ENCODE data around the gene MARCKS.

MARCKS gene

DNA sequence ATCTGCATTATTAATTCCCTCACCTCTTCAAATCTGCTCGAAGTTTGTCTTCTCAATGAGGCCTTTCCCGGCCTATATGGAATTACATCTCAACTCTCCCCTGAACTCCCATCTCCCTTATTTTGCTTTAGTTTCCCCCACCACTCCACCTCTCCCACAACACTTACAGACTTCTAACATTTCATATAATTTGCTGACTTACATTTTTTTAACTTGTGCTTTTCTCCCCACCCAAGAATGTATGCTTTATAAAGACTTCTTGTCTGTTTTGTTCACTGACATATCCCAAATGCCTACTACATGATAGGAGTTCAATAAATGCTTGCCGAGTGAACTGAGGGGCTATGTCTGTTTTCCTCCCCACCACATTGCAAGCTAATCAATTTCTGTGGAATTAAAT lies 3.9 kb upstream of the MARCKS start:
- no peak for DNase-seq (ENCODE audit: low read depth in 2 of 3, low spot score in 1 of 3)

GRCh38 chr6:113854531-113855499 lies 2.3 kb upstream of the MARCKS start:
- no peak for DNase-seq (ENCODE audit: low read depth in 2 of 3, low spot score in 1 of 3)

GRCh38 chr6:113855500-113856374 lies 1.4 kb upstream of the MARCKS start:
- DNase-seq (ENCODE audit: low read depth in 2 of 3, low spot score in 1 of 3) = no peak

GRCh38 chr6:113856375-113856624 lies 845 bp upstream of the MARCKS start:
- DNase-seq (ENCODE audit: low read depth in 2 of 3, low spot score in 1 of 3) = no peak

DNA sequence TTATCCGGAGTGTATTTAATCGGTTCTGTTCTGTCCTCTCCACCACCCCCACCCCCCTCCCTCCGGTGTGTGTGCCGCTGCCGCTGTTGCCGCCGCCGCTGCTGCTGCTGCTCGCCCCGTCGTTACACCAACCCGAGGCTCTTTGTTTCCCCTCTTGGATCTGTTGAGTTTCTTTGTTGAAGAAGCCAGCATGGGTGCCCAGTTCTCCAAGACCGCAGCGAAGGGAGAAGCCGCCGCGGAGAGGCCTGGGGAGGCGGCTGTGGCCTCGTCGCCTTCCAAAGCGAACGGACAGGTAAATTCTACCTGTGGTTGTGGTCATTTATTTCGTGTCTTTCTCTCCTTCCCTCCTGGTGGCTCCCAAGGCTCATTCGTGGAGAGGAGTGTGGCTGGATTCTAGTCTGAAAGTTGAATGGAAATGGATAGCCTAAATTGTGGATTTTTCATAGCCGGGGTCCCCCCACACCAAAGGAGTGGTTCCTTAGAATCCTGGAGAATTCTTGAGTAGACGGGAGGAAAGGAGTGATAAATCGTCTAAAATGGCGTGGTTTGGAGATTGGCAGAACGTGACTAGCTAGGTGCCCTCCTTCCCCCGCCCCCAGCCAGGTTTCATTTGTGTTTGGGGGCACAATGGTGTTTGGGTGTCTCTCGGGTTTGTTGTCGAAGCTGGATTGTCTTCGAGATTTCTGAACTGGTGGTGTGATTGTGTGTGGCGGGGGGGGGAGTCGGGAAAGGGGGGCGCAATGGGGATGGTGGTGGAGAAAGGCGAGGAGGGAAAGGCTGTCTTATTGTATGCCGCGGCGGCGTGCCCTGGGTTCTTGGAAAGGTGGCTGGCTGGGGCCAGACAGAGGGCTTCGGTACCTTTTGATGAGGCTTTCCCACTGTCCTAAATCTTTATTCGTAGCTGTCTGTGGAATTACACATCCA lies 673 bp downstream of the MARCKS start:
- DNase-seq (ENCODE audit: low read depth in 2 of 3, low spot score in 1 of 3) = no peak

DNA sequence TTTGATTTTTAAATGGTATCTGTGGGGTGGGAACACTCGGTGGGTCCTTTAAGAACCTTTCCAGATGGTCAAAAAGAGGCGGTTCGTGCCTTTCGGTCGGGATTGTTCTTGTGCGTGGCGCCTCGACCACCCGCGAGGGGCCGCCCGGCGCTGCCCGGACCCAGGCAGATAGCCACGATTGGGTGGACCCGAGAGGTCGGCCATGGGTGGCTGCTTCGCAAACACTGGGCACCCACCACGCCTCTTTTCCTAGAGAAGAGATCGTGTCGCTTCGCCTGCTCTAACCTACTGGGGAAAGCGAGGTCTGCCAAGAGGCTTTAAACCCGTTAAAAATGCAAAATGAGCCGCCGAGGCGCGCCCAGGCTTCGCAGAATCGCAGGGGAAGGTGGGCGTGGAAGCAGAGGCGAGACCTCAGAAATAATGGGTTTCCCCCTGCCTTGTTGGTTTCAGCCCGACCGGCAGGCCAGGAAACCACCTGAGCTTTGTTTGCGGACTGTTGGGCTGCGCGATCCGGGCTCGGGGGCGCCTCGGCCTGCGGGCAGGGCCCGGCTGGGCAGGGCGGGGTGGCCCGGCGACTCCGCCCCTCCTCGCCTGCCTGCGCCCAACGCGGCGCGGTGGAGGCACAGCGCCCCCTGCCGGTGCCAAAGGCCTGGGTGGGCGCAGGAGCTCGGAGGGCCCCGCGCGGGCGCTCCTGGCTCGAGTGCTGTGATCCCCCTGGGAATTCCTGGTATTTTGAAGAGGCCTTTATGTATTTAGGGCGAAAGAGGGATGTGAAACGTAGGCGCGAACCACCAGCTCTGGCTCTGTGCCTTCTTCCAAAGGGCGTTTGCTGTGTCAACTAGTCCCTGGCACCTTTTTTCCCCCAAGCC lies 1.6 kb downstream of the MARCKS start:
- peak; percentile 65 to 74 (median 68) for DNase-seq (ENCODE audit: low read depth in 2 of 3, low spot score in 1 of 3)

GRCh38 chr6:113859349-113860180 lies 2.4 kb downstream of the MARCKS start:
- DNase-seq (ENCODE audit: low read depth in 2 of 3, low spot score in 1 of 3) = no peak

- no peak for DNase-seq (ENCODE audit: low read depth in 2 of 3, low spot score in 1 of 3)
These were observed 3.2 kb downstream of the MARCKS start for GRCh38 chr6:113860181-113860955.

GRCh38 chr6:113862112-113862511 lies 5.0 kb downstream of the MARCKS start:
- DNase-seq (ENCODE audit: low read depth in 2 of 3, low spot score in 1 of 3) = no peak

DNA sequence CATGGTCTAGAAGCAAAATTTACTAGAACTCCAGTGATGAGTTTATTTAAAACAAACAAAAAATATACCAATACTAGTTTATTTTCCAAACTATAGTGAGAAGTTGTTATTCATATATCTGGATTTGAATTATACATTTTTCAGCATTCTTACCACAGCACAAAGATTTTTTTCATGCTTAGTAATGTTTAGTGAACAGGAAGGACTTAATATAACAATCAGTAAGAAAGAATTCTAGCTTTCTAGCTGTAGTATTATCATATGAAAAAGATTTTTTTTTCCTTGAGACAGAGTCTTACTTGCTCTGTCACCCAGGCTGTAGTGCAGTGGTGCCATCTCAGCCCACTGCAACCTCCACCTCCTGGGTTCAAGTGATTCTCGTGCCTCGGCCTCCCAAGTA lies 13.8 kb downstream of the MARCKS start:
- no peak for DNase-seq (ENCODE audit: low read depth in 2 of 3, low spot score in 1 of 3)

DNA sequence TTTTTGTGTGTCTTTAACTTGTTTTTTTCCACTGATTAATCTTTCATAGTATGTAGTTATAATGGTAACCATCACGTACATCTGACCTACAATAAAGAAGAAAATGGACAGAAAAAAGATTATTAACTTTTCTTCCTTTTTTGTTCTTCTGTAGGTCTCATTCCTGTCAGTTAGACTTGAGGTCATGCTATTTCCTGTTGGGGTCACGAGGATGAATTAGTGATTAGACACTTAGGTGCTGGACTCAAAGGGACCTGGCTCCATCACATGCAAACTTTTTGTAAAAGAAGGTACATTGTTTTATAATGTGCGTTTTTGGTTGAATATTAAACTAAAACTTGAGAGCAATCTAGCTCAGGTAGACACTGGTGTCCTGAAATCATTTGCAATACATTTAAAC lies 14.8 kb downstream of the MARCKS start:
- DNase-seq (ENCODE audit: low read depth in 2 of 3, low spot score in 1 of 3) = no peak

GRCh38 chr6:113873043-113873667 lies 16.0 kb downstream of the MARCKS start:
- no peak for DNase-seq (ENCODE audit: low read depth in 2 of 3, low spot score in 1 of 3)

DNA sequence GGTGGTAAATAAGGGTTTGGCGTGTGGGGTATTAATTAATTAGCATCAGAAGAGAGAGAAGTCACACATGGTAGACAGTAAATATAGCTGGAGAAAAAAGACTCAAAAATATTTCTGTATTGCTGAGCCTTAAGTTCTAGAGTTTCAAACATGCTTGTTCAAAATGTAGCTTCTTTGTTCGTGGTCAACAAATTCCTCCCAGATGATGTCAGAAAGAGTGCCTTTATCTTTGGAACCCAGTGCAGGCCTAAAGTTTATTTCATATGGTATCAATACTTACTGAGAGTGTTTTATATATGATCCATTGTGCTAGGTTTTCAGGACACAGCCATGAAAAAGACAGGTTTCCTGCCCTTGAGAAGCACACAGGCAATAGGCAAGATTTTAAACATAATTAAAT lies 18.3 kb downstream of the MARCKS start:
- no peak for DNase-seq (ENCODE audit: low read depth in 2 of 3, low spot score in 1 of 3)

GRCh38 chr6:113876695-113877094 lies 19.6 kb downstream of the MARCKS start:
- no peak for DNase-seq (ENCODE audit: low read depth in 2 of 3, low spot score in 1 of 3)

DNA sequence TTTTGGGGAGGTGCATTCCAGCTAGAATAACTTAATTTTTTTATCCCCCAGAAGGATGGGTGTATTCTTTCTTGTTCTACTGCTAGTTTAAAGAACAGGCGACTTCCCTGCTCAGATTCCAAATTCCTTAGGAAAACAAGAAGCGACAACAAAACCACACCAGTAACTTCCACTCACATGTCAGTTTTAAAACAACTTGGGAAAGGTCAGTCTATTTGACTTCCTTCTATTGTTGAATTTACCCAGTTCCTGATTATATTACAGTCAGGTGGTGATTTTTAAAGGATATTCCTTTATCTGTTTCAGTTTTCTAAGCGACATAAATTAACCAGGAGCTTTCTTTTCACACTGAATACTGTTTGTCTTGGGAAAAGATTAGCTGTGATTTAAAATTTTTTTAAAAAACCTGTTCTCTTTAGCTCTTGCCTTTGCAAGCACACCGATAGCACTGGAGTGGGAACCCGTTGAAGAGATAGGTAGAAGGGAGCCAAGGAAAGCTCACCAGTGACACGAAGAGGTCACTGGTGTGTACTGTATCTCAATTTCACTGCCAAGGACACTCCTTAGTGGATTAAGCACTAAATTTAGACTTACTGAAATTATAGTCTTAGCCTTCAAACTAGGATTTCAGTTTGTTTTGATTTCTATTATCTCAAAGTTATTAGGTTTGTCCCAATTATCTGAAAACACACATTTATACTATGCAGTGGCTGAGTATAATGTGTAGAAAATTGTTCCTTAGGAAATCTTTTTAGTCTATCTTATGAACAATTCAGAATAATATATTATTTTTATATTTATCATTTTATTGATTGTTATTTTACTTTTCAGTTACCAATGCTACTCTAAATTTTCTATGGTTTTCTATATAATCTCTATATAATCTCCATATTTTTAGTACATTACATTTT lies 22.3 kb downstream of the MARCKS start:
- no peak for DNase-seq (ENCODE audit: low read depth in 2 of 3, low spot score in 1 of 3)

DNA sequence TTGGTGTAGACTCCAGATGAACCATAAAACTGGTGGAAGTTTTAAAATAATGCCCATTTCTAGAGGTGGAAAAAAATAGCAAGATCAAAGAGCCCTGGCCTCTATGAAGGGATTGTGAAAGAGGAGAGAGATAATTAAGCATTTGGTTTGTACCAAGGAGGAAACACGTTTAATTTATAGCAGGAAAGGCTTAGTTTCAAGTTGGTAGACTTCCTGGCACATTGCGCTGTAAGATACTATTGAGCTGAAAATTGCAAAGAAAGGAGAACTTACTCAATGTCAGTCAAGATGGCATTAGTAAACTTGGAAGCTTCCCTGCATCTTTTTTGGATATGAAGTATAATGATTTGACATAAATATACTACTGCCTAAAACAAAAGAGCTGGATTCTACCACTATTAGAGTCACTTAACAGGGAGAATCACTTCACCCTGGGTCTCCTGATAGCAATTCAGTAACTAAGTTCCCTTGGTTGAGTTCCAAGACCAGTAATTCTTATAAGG lies 24.4 kb downstream of the MARCKS start:
- DNase-seq (ENCODE audit: low read depth in 2 of 3, low spot score in 1 of 3) = no peak

Measured in stimulated activated CD4-positive, alpha-beta T cell treated with anti-CD3 and anti-CD28 coated beads, Interleukin-12 subunit alpha, Interleukin-12 subunit beta, amount 100 ng/mL, for 48 hours (primary cell).